Measurements from ENCODE around the gene ZSCAN5B.

Gene ZSCAN5B

GRCh38 chr19:56142897-56143434, 54.6 kb downstream of the ZSCAN5B start:
- no peak for TF ChIP-seq CTCF (conservative IDR thresholded peaks at IDR 0.05)
- peak overlapping the region; percentile 99 for H3K27ac ChIP-seq

GRCh38 chr19:56142087-56142787, 55.3 kb downstream of the ZSCAN5B start:
- H3K27ac ChIP-seq, result peak overlapping the region; percentile 99
- no peak for TF ChIP-seq CTCF (conservative IDR thresholded peaks at IDR 0.05)

- TF ChIP-seq CTCF (conservative IDR thresholded peaks at IDR 0.05), result no peak
- H3K27ac ChIP-seq, result peak overlapping the region; percentile 99
Measured at GRCh38 chr19:56141417-56141993, 56.1 kb downstream of the ZSCAN5B start.

GRCh38 chr19:56140583-56141416, 56.8 kb downstream of the ZSCAN5B start, which contains the start of gene ZNF444:
ZNF444 (plus strand) TSS chr19:56141287; CDS start chr19:56146912, 5,625 bp downstream.
- no peak for TF ChIP-seq CTCF (conservative IDR thresholded peaks at IDR 0.05)
- peak within 1 kb of the TSS; percentile 99 for H3K27ac ChIP-seq

- H3K27ac ChIP-seq, result peak overlapping the region; percentile 99
- TF ChIP-seq CTCF (conservative IDR thresholded peaks at IDR 0.05), result no peak
Measured at GRCh38 chr19:56139847-56140582, 57.6 kb downstream of the ZSCAN5B start.

All from VCaP (cell line).